Stimulated activated CD8-positive, alpha-beta memory T cell treated with anti-CD3 and anti-CD28 coated beads, Interleukin-15, amount 100 ng/mL, for 48 hours (primary cell): ENCODE measurements around the gene OGFOD3.

ENCODE experiments used
- DNase-seq, 2 donors: peaks; one replicate each; pipeline ENCODE4 v3.0.0-alpha.2; 2020; ENCODE audit warnings: low read depth in 2 of 2

The OGFOD3 gene

GRCh38 chr17:82406131-82406671 lies 12.2 kb downstream of the OGFOD3 start:
- DNase-seq = no peak

- no peak for DNase-seq
Measured at GRCh38 chr17:82405051-82405450, 13.3 kb downstream of the OGFOD3 start.

GRCh38 chr17:82403662-82404660 lies 14.4 kb downstream of the OGFOD3 start:
- no peak for DNase-seq

- DNase-seq = no peak
Measured at GRCh38 chr17:82402865-82403264, 15.5 kb downstream of the OGFOD3 start.

GRCh38 chr17:82400830-82401229 lies 17.6 kb downstream of the OGFOD3 start:
- DNase-seq = peak; percentile 21 to 41

GRCh38 chr17:82400206-82400605 lies 18.2 kb downstream of the OGFOD3 start:
- DNase-seq = no peak

DNA sequence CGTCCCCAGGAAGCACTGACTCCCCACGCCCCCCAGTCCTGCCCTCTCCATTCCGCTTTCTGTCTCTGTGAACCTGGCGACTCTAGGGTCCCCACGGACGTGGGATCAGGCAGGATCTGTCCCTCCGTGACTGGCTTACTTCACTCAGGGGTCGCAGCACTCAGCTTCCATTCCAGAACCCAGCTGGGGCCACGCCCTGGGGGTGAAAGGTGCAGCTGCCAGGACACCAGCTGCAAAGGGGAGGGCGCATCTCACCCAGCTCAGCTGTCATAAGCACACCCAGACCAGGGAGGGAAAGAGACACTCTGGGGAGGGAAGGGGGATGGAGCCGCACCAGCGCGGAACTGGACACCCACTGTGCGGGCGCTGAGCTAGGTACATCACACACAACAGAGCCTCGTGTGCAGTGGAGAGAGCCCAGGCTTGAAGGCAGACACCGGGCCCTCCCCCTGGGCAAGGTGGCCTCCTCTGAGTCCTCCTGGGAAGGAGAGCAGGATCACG lies 18.7 kb downstream of the OGFOD3 start:
- no peak for DNase-seq

- no peak for DNase-seq
Measured at GRCh38 chr17:82399041-82399441, 19.3 kb downstream of the OGFOD3 start.

GRCh38 chr17:82397449-82398335 lies 20.7 kb downstream of the OGFOD3 start:
- no peak for DNase-seq

DNA sequence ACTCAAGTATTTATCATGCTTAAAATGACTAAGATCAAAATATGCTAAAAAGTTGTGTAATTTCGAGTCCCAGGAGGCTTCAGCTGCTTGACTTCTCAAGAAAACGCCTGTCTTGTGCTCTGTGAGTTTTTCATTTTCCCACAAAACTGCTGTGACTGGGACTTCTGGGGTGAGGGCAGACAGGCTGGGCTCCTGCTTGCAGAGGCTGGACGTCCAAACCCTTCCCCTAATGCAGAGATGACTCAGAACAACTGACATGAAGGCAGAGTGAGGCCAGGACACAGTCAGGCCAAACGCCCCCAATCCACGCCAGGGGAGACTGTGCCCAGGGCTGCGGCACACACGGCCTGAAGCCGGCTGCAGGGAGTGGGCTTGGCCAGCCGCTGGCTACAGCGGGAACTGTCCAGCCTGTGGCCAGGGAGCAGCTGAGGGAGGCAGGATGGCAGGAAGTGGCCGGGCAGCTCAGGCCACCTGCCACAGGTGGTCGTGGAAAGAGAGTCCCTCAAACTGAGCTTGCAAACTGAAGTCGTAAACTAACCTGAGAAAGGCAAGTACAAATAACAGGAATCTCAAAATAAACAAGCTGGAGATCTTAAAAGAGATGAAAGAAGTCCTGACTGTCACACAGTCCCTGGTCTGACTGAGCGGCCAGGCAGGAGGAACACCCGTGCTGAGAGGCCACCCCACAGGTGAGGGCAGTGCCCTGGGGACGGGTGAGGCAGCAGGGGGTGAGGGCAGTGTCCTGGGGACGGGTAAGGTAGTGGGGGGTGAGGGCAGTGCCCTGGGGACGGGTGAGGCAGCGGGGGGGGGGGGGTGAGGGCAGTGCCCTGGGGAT lies 21.6 kb downstream of the OGFOD3 start:
- no peak for DNase-seq

- no peak for DNase-seq
Measured at GRCh38 chr17:82394278-82394677, 24.1 kb downstream of the OGFOD3 start.

DNA sequence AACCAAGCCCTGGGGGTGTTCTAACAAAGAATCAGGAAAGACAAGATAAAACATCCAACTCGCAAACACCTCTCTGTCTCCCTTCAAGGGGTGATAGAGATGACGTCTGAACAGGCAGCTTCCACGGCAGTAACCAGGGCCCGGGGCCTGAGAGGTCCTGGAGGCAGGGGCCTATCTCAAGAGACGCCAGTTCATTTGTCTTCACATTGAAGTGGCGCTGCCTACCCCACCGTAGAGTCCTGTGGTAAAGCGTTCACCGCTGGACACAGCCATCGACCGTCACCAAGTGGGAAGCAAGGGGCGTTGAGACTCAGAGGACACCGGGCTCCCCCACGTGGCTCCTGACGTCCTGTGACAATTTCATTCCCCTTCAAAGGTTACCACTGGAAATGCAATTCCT lies 25.4 kb downstream of the OGFOD3 start:
- DNase-seq = no peak

- DNase-seq = no peak
Measured at GRCh38 chr17:82392209-82392920, 26.0 kb downstream of the OGFOD3 start.

DNA sequence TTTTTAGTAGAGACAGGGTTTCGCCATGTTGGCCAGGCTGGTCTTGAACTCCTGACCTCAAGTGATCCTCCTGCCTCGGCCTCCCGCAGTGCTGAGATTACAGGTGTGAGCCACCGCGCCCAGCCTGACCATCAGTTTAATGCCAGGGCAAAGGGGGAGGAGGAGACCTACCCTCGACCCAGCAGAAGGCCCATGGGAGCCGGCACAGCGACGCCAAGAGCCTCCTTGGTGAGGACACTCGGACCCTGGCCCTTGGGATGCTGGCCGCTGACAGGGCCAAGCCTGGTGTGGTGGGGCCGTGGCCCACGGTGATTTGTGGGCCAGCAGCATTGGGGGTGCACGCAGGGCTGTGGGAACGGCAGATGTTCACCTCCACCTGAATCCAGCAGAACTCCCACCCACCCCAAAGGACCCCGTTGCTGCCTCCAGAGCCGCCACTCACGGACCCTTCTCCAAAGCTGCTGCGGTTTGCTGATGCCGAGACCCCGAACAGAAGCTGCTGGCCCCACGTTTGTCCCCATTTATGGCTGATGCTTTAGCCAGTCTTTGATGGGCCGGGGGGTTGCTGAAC lies 26.8 kb downstream of the OGFOD3 start:
- no peak for DNase-seq

- no peak for DNase-seq
Measured at GRCh38 chr17:82390860-82391435, 27.4 kb downstream of the OGFOD3 start.

- no peak for DNase-seq
Measured at GRCh38 chr17:82390015-82390859, 28.1 kb downstream of the OGFOD3 start.

DNA sequence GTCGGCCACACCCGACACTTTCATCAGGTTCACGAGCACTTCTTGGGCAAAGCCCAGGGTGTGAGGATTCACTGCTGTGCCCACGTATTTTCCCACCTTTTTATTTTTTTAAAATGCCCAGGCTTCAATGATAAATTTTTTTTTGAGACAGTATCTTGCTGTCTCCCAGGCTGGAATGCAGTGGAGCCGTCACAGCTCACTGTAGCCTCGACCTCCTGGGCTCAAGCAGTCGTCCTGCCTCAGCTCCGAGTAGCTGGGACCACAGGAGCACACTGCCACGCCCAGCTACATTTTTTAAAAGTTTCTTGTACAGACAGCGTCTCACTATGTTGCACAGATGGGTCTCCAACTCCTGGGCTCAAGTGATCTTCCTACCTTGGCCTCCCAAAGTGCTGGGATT lies 29.0 kb downstream of the OGFOD3 start:
- no peak for DNase-seq

- DNase-seq = no peak
Measured at GRCh38 chr17:82388922-82389283, 29.5 kb downstream of the OGFOD3 start.
